GM12801 (cell line): ENCODE results near the gene HMGN4.

ENCODE experiments used
- TF ChIP-seq, protein P1 (sequence below): IDR thresholded peaks from one replicate; pipeline ENCODE4 v1.5.1; 2011; ENCODE audit warnings: control low read depth; ENCODE audit not compliant: insufficient read length; ENCODE audit errors: extremely low read depth

Gene HMGN4

DNA sequence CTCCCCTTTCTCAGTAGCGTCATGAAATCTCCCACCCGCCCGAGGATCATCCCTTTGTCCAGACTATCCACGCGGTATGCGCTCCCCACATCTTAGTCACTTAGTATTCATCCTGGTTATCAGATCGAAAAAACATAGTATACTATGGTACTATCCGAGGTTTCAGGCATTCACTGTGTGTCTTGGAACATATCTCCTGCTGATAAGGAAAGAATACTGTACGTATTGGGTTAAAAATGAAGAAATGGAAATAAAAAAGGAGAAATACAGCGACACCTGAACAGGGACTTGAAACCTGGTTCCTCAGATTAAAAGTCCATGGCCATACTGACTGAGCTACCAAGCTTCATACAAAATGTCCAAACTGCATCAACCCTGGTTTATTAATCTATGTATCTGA is 14.0 kb downstream of the HMGN4 start:
- TF ChIP-seq, protein P1, sequence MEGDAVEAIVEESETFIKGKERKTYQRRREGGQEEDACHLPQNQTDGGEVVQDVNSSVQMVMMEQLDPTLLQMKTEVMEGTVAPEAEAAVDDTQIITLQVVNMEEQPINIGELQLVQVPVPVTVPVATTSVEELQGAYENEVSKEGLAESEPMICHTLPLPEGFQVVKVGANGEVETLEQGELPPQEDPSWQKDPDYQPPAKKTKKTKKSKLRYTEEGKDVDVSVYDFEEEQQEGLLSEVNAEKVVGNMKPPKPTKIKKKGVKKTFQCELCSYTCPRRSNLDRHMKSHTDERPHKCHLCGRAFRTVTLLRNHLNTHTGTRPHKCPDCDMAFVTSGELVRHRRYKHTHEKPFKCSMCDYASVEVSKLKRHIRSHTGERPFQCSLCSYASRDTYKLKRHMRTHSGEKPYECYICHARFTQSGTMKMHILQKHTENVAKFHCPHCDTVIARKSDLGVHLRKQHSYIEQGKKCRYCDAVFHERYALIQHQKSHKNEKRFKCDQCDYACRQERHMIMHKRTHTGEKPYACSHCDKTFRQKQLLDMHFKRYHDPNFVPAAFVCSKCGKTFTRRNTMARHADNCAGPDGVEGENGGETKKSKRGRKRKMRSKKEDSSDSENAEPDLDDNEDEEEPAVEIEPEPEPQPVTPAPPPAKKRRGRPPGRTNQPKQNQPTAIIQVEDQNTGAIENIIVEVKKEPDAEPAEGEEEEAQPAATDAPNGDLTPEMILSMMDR, result no peak

- TF ChIP-seq, protein P1, result no peak
These were observed 14.5 kb downstream of the HMGN4 start for GRCh38 chr6:26552640-26553188.

DNA sequence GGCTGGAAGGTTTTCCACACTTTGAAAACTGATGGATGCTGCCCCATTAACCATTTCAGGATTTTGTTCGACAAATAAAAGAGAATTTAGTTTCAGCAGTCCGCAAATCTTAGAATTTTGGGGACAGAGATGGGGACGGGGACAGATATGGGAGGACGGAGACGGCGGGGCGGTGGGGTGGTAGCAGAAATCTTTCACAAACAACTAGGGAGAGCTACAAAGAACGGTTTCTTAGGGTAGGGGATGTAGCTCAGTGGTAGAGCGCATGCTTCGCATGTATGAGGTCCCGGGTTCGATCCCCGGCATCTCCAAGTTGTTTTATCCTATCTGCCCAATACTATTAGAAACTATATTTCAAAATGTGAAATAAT is 15.1 kb downstream of the HMGN4 start:
- TF ChIP-seq, protein P1, result no peak

DNA sequence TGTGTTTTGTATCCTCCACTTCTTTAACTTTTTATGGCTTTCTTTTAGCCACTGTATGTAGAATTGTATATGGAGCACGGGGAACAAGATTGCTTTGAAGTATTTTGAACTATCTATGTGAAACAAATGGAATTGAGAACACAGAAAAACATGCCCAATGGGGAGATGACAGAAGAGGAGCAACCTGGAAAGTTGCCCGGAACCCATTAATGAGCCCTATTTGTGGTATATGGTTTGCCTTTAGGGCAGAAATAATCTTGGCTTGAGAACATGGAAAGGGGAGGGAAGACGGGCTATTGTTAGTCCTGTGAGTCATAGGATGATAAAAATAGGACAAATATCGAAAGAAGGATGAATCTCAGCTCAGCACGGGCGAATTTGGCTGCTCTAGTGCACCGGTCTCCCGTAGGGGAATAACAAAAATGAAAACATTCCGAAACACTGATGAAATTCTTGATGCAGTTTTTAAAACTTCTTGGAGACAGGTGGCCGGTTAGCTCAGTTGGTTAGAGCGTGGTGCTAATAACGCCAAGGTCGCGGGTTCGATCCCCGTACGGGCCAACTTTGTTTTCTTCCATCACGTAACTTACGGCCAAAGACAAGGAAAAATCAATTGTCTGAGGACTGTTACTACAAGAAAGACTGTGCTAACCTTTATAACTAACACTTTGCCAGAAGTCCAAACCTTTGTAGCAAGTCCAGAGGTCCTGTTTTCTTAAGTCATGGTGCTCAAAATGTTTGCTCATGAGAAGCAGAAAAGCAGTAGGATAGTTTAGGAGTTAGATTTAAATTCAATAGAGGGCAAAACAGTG is 15.7 kb downstream of the HMGN4 start:
- TF ChIP-seq, protein P1, result no peak

DNA sequence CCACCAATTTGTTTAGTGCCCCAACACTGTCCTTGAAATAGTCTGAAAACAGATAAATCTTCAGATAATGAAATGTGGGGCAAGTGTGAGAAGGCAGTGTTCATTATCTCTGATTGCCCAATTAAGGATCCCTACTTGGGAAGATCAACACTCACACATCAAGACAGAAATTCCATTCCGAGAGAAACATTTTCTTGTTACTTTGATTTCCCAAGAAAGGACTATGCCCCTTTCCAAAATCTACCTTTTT is 16.2 kb downstream of the HMGN4 start:
- TF ChIP-seq, protein P1, result no peak

- TF ChIP-seq, protein P1, result no peak
These were observed 16.7 kb downstream of the HMGN4 start for GRCh38 chr6:26554697-26555504.

- TF ChIP-seq, protein P1, result no peak
These were observed 17.5 kb downstream of the HMGN4 start for GRCh38 chr6:26555505-26556262.
